ENCODE data around the gene ACO2. TPM values are rescaled to one million over a fixed set of nuclear protein-coding genes. Genes with fewer than 3 reads are reported as not detected.
A peak's percentile ranks its signal among the peaks of the same experiment; 100 is the strongest.

The ACO2 gene
- total and polyA plus RNA-seq, 2 of the 8 experiments (the other 6 are each of a cell fraction or from before 2014, with no cell fraction given) = 52.8 to 75.4 TPM

DNA sequence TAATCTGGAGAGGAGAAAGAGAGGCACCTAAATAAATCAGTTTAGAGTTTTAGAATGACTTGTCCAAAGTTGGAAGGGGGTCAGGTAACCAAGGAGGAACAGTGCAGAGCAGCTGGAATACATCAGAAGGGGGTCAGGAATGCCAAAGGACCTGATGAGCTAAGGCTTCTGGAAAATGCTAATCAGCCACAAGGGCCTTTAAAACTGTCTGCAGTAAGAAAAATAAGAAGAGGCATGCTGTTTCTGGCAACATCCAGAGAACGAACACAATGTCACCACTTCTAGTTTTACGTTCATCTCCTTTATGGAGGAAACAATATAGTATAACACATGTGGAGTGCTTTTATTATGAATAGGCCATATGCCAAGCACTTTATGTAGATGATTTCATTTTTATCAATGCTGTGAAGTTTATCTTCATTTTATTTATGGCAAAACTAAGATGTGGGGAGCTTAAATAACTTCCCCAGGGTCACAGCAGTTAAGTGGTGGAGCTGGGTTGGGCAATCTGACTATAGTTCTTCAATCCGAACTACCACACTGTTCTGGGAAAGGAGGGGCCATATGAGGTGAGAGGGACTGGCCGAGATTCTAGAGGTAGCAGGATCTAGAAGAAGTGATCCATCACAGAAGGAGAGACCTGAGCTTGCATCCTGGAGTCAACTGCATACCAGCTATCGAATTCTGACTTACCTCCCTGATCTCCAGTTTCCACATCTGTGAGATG is 22.6 kb downstream of the ACO2 start:
- FAIRE-seq = peak; percentile 7
- H3K79me2 ChIP-seq (ENCODE audit: control insufficient read depth in 1 of 2, insufficient read depth in 2 of 2, low read length in 2 of 2) = peaks cover 4 to 64% of the 10 kb centered on the region in 2 experiments
- TF ChIP-seq ATF3 (IDR thresholded peaks at IDR 0.05; ENCODE audit: insufficient read depth, low read depth, low read length) = no peak
- TF ChIP-seq RNF2 (IDR thresholded peaks at IDR 0.05; ENCODE audit: borderline replicate concordance, low read depth, low read length, missing control alignments, poor library complexity, severe bottlenecking) = no peak

More for the DNA sequence above, 22.6 kb downstream of the ACO2 start:
- H3K4me2 ChIP-seq (ENCODE audit: insufficient read depth in 1 of 2, low read depth in 2 of 2, low read length in 2 of 2) = 0 out of 4 replicates have a peak overlapping the region, but pooled peaks of 1 of the 2 experiments have one; percentile 13
- no peak overlapping the region for H3K23ac ChIP-seq (ENCODE audit: insufficient read length)
- peaks cover 0 to 8% of the 10 kb centered on the region in 2 experiments for H4K20me1 ChIP-seq (replicated peaks in 1 of 2; ENCODE audit: control insufficient read depth in 1 of 2, insufficient read depth in 2 of 2, low read length in 2 of 2)
- H3K27ac ChIP-seq (ENCODE audit: low read depth, low read length) = no peak overlapping the region
- CTCF ChIA-PET (ENCODE audit: partially characterized antibody) = interaction anchor here (0.6 to 17.6 kb wide), 11 partner anchors 9 to 41 kb away, joined by 3 to 218 read pairs (median 5); no protein-coding TSS in a partner anchor
- H2BK15ac ChIP-seq (ENCODE audit: low read length) = no peak overlapping the region
- H3K27me3 ChIP-seq (replicated peaks in 1 of 4; ENCODE audit: control insufficient read depth in 3 of 4, extremely low read depth in 1 of 4, insufficient read depth in 3 of 4, low read length in 3 of 4) = no peaks in the 10 kb centered on the region
- H3K56ac ChIP-seq (replicated peaks; ENCODE audit: insufficient read length, low read depth, low read length) = no peak overlapping the region
- POLR2A ChIA-PET (ENCODE audit: partially characterized antibody) = interaction anchor here (0.5 to 3.6 kb wide), 8 partner anchors 9 to 45 kb away, joined by 3 to 14 read pairs (median 5); partner anchors contain the start of genes ACO2, PHF5A and TOB2
- no peak for DNase-seq (ENCODE audit: low read depth in 1 of 2, low spot score in 2 of 2)
- no peak overlapping the region for H2AFZ ChIP-seq (ENCODE audit: low read length)
- H3K23me2 ChIP-seq (ENCODE audit: low read depth, low read length) = no peaks in the 10 kb centered on the region
- H3K79me1 ChIP-seq (ENCODE audit: low read depth, low read length) = peaks cover 8% of the 10 kb centered on the region
- H2BK120ac ChIP-seq (replicated peaks; ENCODE audit: low read depth, low read length) = no peak overlapping the region
- H3K4me1 ChIP-seq (replicated peaks in 1 of 4; ENCODE audit: control insufficient read depth in 3 of 4, insufficient read depth in 4 of 4, low read length in 3 of 4) = peaks cover 4 to 21% (median 14%) of the 10 kb centered on the region in 4 experiments; a peak in 6 of 7 replicates
- H2BK12ac ChIP-seq (ENCODE audit: low read depth, low read length) = no peak overlapping the region
- no peak overlapping the region for H3K4me3 ChIP-seq (ENCODE audit: extremely low read depth in 1 of 4, insufficient read depth in 2 of 4, low read depth in 3 of 4, low read length in 4 of 4)
- H2BK5ac ChIP-seq (ENCODE audit: low read depth, low read length) = no peak overlapping the region
- WGBS, 2 experiments (ENCODE audit: extremely low coverage in 1 of 2, insufficient coverage in 1 of 2, insufficient read length in 1 of 2, insufficient replicate concordance in 2 of 2, low coverage in 1 of 2, low lambda C conversion rate in 2 of 2, missing lambda C conversion rate in 1 of 2) = 82% methylated on average over 5 of the region's 5 CpGs; no CpG with 5 or more reads in 1 of the 2 experiments
- H3K9ac ChIP-seq (replicated peaks in 1 of 4; ENCODE audit: extremely low read depth in 1 of 4, low read depth in 3 of 4, low read length in 3 of 4) = 0 out of 7 replicates have a peak overlapping the region, but pooled peaks of 1 of the 4 experiments have one; percentile 4
- H3K4ac ChIP-seq (replicated peaks; ENCODE audit: insufficient read length, low read depth, low read length) = no peak overlapping the region
- H4K91ac ChIP-seq (replicated peaks; ENCODE audit: insufficient read length, low read length) = no peak overlapping the region
- no peak overlapping the region for H2AK5ac ChIP-seq (ENCODE audit: low read depth, low read length)
- no peak overlapping the region for H3K18ac ChIP-seq (ENCODE audit: extremely low read depth, low read length)
- H2BK20ac ChIP-seq (ENCODE audit: low read length) = no peak overlapping the region
- H4K5ac ChIP-seq (ENCODE audit: insufficient read length, low read depth, low read length) = no peak overlapping the region
- no peak overlapping the region for H3K14ac ChIP-seq (ENCODE audit: insufficient read length)
- no peak overlapping the region for H4K8ac ChIP-seq (ENCODE audit: extremely low read depth, insufficient read depth, low read length)
- H3K9me3 ChIP-seq (ENCODE audit: insufficient read depth in 2 of 2, low read depth in 1 of 2, low read length in 1 of 2) = no peaks in the 10 kb centered on the region
- no peaks in the 10 kb centered on the region for H3K36me3 ChIP-seq (ENCODE audit: control insufficient read depth in 2 of 4, insufficient read depth in 4 of 4, low read length in 3 of 4)

Data from H1 (cell line).